Hypothalamus (tissue), 51 donors: ENCODE measurements around the gene AGAP3.

Experiments
- DNase-seq, 51 donors: peaks; one replicate each; lab custom pipeline; 2025; lab: John Stamatoyannopoulos, UW

The AGAP3 gene

DNA sequence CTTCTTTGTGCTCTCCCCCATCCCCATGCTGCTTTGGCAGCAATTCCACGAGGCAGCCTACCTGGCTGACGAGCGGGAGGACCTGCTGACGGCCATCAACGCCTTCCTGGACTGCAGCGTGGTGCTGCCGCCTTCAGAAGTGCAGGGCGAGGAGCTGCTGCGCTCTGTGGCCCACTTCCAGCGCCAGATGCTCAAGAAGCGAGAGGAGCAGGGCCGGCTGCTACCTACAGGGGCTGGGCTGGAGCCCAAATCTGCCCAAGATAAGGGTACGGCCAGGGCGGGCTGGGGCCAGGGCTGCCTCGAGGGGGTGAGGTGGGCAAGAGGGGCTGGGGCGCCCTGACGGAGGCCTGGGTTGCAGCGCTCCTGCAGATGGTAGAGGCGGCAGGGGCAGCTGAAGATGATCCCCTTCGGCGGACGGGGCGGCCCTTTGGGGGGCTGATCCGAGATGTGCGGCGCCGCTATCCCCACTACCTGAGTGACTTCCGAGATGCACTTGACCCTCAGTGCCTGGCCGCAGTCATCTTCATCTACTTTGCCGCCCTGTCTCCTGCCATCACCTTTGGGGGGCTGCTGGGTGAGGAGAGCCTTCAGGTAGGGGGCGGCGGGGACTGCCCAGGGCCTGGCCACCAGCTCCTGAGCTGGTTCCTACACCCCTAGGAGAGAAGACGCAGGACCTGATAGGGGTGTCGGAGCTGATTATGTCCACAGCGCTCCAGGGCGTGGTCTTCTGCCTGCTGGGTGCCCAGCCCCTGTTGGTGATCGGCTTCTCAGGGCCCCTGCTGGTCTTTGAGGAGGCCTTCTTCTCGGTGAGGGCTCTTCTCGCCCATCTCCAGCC lies 15.0 kb upstream of the AGAP3 start:
- no peak for DNase-seq

DNA sequence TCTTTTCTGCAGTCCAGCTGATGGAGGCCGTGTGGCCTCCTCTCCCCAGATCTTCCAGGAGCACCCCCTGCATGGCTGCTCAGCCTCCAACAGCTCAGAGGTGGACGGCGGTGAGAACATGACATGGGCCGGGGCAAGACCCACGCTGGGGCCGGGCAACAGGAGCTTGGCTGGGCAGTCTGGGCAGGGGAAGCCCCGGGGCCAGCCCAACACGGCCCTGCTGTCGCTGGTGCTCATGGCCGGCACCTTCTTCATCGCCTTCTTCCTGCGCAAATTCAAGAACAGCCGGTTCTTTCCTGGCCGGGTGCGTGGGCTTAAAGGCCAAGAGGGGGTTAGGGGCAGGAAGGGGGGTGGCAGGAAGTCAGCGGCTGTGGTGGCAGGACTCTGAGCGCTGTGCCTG lies 12.3 kb upstream of the AGAP3 start:
- DNase-seq, result no peak

DNA sequence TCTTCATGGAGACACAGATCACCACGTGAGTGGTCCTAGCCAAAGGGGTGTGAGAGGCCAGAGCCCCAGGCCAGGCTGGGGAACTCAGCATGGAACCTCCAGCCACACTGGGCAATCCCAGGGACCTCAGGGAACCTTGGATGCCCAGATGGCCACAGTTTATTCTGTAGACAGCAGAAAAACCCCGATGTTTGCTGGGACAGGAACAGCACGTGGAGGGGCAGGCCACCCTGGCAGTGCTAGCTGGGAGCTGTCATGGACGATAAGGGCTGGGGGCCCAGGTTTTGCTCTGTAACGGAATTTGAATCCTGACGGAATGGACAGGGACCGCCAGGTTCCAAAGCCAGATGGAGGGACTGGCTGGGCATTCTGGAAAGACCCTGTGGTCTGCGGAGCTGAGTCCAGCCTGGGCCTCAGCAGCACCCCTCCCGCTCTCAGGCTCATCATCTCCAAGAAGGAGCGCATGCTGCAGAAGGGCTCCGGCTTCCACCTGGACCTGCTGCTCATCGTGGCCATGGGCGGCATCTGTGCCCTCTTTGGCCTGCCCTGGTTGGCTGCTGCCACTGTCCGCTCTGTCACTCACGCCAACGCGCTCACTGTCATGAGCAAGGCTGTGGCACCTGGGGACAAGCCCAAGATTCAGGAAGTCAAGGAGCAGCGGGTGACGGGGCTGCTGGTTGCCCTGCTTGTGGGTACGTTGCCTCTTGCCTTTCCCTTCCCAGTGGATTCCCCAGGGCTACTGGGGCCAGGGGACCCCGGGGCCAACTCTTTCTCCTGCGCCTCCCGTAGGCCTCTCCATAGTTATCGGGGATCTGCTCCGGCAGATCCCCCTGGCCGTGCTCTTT lies 11.2 kb upstream of the AGAP3 start:
- DNase-seq, result no peak

DNA sequence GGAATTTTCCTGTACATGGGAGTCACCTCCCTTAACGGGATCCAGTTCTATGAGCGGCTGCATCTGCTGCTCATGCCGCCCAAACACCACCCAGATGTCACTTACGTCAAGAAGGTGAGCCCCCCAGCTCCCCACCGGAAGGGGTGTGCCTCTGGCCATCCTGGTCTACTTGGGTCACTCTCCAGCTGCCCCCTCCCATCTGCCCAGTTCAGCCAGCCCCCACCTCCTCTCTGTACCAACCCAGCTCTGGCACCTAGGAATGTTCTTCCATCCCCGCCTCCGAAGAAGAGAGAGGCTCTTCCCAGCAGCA lies 10.7 kb upstream of the AGAP3 start:
- no peak for DNase-seq

DNA sequence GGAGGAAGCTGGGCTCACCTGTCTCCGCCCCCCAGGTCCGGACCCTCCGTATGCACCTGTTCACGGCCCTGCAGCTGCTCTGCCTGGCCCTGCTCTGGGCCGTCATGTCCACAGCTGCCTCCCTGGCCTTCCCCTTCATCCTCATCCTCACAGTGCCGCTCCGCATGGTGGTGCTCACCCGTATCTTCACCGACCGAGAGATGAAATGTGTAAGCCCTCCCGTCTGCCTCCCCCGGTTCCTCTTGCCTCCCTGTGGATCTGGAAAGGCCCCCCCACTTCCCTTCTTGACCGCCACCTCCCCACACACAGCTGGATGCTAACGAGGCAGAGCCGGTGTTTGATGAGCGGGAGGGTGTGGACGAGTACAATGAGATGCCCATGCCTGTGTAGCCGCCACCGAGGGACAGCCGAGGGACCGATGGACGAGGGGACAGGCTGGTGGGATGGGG lies 10.3 kb upstream of the AGAP3 start:
- DNase-seq, result no peak

DNA sequence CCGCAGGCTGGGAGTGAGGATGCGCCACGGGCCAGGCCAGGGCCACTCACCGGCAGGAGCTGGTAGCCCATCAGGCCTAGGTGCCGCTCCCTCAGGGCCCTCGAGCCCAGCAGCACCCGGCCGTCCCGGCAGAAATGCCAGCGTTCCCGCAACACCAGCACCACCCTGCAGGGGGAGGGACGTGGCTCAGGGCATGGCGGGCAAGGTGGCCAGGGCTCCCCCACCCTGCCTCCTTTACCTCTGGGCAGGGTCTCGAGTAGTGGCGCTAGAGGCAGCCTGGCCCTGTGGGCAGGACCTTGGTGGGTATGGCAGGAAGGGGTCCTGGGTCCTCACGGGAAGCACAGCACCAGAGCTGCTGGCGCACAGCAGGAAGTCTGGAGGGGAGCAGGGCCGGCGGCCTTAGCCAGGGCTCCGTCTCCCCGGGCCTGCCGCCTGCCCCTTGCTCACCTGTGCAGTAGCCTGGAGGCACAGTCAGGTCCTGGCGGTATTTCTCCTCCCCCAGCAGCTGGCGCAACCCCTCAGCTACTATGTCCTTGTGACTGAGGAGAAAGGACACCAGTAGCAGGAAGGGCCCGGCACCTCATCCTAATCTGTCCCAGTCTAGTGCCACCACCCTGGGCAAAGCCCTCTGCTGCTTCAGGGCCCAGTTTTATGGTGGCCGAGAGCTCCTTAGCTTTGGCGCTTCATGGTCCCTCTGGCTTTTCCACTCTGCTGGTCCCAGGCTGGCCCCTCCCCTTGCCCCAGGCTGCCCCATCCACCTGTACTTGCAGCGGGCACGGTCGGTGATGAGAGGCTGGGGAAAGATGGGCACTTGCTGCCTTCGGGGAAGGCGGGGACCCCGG lies 9.2 kb upstream of the AGAP3 start:
- DNase-seq, result no peak

DNA sequence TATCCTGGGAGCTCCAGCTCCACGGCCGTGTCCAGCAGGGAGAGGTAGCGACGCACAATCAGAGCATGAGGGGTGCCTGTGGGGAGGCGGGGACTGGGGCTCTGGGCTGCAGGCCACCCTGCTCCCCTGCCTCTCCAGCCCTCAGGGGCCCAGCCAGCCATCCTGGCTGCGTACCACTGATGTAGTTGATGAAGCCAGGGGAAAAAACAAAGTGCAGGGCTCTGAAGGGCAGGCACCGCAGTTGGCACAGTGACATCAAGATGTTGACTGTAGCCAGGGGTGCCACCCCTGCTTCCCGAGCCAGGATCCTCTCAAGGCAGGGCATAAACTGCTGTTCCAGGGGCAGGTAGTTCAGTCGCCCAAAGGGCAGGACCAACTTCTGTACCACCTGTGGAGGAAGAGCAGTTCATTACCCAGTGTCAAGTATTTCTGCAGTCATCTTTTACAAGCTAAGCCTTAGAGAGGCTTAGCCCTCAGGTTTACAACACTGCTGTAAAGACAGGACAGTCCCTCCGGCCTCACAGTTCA lies 8.5 kb upstream of the AGAP3 start:
- no peak for DNase-seq

DNA sequence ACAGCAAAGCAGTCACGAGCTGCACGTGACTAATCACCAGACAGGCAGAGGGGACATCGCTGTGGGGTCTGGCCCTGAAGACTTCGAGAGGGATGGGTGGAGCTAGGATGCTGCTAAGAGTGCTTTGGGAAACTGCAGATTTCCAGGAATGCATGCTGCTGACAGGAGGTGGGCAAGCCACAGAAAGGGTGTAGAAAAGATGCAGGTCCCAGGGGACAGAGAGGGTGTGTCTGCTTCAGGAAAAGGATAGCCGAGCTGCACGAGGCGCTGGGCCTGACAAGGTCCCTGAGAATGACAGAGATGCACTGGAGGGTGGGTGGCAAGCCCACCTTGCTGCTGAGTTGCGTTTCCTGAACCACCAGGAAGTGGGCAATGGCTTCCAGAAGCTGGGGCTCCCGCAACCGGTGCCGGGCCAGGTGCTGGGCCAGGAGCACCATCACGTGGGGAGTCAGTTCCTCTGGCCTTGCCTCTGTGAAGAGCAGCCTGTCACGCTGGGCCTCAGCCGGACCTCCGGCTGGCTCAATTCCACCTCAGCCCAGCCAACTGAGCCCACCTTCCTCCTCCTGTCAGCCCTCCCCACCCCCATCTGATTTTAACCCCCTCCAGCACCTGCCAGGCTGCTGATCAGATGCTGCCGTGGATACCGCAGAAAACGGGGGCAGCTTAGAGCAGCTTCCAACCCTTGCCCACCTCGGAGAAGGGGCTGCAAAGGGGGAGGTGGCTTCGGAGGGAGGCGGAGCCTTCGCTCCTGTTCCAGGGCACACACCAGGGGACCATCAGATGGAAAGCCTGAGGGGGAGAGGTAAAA lies 7.8 kb upstream of the AGAP3 start:
- no peak for DNase-seq

DNA sequence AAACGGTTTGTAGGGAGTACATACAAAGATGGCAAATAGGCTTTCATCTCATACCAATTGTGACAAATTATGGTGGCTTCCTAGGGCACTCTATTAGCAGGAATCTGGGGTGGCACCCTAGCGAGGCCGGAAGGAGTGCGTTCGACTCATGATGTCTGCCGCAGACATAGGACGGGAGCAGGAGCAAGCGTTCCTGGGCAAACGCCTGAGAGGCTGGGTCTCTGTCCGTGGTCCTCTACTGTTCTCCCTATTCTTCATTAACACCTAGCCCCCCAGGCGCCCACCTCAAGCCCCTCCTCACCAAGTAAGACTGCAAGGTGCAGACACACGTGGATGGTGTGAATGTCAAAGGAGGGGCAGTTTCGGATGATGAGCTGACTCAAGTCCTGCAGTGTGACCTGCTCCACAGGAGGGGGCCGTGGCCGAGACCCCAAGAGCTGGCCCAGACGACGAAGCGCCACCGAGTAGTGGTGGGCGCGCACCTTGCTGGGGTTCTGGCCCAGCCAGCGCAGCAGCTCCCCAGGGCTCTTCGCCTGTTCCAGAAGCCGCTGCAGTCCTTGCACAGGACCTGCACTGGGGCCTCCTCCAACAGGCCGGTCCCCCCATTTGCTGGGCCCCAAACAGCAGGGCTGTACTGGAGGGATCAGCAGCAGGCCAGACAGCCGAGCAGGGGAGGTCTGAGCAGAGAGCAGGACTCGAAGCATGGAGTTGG lies 6.9 kb upstream of the AGAP3 start:
- no peak for DNase-seq

DNA sequence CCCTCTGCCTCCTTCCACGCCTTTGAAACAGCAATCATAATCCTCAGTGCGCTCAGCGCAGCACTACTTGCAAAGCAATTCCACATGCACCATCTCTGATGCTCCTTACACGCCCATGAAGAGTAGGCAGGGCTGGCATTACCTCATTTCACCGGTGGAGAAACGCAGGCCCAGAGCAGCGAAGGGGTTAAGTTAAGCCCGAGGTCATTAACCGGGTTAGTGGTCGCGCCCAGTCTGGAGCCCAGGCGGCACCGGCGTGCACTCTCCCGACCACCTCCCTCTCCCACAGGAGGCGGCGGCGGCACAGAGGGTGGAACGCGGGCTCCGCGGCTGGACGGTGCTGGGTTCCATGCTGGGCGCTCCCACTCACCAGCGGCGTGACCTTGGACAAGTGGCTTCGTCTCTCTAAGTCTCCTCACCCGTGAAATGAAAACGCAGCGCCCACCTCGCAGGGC lies 6.2 kb upstream of the AGAP3 start:
- DNase-seq, result peak in 6 of 51 donors; percentile 23 to 64 (median 49)

DNA sequence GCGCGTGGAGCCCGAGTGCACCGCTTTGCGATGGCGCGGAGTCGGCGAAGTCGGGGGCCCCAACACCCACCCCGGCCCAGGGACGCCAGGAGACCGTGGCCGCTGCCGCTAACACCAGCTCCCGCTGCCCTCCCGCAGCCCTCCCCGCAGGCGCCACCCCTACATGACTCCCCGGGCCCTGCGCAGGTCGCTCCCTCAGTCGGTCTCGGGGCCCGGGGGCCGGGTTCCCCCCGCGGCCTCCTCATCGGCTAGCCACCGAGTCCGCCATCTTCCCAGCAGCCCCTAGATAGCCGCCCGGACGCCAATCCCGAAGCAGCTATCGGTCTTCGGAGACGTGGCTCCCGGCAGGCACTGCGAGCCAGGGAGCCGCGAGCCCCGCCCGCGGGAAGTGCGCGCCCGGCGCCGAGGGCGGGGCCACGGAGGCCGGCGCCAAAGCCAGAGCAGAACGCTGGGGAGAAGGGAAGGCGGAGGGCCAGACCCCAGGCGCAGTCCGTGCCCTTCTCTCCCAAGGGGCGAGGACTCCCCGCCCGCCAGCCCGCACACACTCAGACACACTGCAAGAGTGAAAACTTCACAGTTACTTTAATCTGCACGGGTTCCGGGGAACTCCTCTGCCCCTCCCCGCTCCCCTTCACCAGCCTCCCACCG lies 5.6 kb upstream of the AGAP3 start, which contains the start of gene FASTK:
Gene FASTK (minus strand): TSS at position 288 of the 648 bp plus-strand sequence. CDS start 43 bp downstream, at position 245.
- DNase-seq, result peak; percentile 35 to 94 (median 86)

DNA sequence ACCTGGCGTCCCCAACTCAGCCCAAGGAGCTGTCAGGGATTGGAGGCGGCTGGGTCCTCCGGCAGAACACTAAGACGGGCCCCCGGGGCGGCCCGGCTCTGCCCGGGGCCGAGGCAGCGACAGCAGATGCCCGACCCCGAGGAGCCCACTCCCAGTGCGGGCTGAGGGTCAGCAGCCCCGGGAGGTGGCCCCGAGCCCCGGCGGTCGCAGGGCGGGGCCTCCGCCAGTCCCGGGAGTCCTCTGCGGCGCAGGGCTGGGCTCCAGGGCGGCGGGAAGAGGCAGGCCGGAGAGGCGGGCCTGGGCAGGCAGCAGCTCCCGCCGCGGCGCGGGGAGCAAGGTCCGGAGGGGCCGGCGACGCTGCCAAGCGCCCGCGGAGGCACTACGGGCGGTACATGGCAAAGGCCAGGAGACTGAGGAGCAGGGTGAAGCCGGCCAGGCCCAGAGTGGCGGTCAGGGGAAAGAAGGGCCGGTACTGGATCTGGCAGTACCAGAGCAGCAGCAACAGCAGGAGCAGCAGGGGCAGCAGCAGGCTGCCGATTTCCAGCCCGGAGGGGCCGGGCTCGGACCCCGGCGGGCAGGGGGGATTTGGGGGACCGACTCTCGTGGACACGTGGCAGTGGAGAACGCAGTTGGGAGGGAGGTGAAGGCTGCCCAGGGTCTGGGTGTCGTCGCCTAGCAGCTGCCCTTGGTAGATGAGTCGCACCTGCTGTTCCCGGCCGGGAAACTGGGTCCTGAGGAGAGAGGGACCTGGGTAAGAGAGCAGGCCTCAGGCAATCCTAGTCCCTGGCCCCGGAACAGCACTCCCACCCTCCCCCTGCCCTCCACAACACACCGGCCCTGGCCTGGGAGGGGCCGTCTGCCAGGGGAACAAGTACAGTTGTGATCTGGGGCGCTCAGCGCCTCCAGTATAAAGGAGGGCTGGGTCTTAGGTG lies 4.8 kb upstream of the AGAP3 start:
- DNase-seq, result peak in 1 of 51 donors; percentile 37

DNA sequence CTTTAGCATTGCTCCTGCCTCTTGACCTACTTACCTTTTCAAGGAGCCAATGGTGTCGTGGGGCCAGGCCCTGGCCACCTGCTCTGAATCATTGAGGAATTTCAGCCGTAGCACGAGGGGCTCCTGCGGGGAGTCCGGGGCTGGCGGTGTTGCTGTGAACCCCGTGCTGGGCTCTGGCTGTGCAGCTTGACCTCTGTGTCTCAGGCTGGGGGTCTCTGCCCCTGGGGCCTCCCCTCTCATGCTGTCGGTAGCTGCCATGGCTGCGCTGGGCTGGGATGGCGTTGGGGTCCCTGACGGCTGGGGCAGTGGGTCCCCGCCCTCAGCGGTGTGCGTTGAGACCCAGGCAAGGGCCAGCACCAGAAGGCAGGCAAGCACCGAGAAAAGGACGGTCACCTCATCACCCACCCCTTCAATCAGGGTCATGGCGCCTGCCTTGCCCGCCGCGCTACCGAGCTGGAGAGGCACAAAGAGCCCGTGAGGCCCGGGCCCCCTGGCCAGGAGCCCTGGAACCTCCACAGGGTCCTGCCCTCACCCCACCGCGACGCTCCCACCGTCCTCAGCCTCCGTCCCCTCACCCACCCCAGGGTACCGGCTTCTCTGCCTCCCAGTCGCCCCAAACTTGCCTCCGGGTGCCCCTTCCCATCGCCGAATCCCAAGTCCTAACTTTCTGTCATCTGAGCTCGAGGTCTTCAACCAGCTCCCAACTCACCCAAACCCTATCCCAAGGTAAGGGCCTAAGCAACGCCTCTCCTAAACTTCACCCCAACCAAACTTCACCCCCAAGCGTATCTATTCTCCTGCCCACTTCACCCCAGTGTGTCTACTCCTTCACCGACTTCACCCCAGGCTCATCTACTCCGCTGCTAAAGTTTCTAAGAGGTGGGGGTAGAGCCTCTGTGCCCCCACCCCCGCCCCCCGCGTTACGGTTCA lies 3.9 kb upstream of the AGAP3 start:
- DNase-seq, result no peak

DNA sequence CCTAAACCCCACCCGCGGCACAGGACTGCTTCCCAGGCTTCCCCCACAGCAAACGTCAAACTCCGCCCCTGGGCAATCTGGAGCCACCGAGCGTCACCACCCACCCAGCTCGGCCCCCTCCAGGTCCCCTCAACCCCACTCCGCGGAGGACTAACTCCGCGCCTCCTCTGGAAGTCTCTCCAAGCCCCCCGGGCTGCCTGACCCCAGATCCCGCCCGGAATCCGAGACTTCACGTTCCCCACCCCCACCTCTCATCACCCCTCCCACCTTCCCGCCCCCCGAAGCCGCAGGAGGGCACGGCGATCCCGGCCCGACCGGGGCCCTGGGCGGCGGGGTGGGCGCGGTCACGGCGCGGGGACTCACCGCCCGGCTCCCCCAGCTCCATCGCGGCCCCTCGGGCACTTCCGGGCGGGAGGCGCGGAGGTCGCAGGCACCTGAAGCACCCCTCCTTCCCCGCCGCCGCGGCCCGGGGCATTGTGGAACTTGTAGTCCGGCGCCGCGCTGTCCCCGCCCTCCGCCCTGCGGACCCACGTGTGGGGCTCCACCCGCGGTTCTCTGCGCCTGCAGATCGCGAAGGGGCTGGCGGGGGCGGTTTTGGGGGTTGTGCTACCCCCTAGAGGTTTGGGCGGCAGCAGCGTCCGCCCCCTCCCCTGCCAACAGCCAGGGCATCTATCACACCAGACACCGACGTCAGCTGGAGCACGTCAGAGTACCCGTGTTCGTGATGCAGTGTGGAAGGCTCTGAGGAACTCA lies 3.0 kb upstream of the AGAP3 start, which contains the start of gene TMUB1:
Gene TMUB1 (minus strand): TSS at position 423 of the 753 bp plus-strand sequence. CDS start 930 bp downstream, outside the sequence.
- peak in 49 of 51 donors; percentile 25 to 89 (median 66) for DNase-seq

DNA sequence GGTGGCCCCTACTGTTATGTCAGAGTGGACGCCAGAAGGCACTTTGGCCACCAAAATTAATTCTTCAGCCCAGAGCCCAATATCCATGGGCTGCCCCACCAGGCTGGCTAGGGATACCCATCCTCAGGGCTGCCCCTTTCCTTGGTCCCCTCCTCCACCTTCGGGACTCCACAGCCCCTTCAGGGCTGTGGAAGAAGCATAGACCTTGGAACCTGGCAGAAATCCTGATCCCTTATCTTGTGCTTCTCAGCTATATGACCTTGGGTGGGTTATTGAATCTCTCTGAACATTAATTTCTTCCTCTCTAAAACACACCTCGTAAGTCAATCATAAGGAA lies 2.5 kb upstream of the AGAP3 start:
- no peak for DNase-seq

DNA sequence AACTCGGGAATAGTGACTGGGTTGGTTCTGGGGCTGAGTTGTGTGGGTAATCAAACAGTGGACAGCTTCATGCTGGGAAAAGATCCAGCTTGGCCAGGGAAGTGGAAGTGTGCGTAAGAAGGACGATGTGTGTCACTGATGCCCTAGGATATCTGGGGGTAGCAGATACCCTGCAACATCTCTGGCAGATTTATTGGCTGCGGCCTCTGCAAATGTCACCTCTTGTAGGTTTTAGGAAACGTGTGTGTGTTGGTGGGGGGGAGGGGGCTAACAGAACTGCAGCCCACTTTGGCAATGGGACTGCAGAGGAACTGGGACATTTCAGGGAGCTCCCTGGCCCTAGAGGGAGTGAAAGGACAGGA lies 965 bp upstream of the AGAP3 start:
- DNase-seq, result no peak
